Epithelial cell of alveolus of lung (primary cell): ENCODE measurements around the gene RAB29. TPM values are rescaled to one million over a fixed set of nuclear protein-coding genes. Genes with fewer than 3 reads are reported as not detected.

Experiments
- total RNA-seq: library from RNA; depleted of rRNA; stranded (reverse); fragments of >200 nt; gene quantifications from 2 replicates; pipeline ENCODE4 v1.2.1, GENCODE V29; 2015

The RAB29 gene
- total RNA-seq, result 7.1 and 10.3 TPM in 2 replicates

GRCh38 chr1:205775015-205775716 lies at the start of gene RAB29:
TSS of gene RAB29 (minus strand) at chr1:205775482. CDS start at chr1:205774956, 526 bp downstream.

GRCh38 chr1:205812878-205813754 lies 37.8 kb upstream of the RAB29 start, which contains the start of gene SLC41A1:
TSS of gene SLC41A1 (minus strand) at chr1:205813198. CDS start at chr1:205810441, 2,757 bp downstream.

GRCh38 chr1:205750138-205751035 lies 24.9 kb downstream of the RAB29 start, which contains the start of gene NUCKS1:
TSS of gene NUCKS1 (minus strand) at chr1:205750182. CDS start at chr1:205749973, 209 bp downstream.

Other genes with a start within 250 kb of the RAB29 start
- gene ELK4, start 143.5 kb downstream of the RAB29 start, total RNA-seq, result 12.8 and 16.9 TPM in 2 replicates
- 2.6 and 6.3 TPM in 2 replicates for gene SLC45A3, start 95.0 kb downstream of the RAB29 start, total RNA-seq
- 99.6 and 109 TPM in 2 replicates for gene NUCKS1, start 25.3 kb downstream of the RAB29 start, total RNA-seq
- gene SLC41A1, start 37.7 kb upstream of the RAB29 start, total RNA-seq, result 14.2 and 15.6 TPM in 2 replicates
- not detected in 2 replicates for gene PM20D1, start 74.7 kb upstream of the RAB29 start, total RNA-seq
- not detected in 2 replicates for gene SLC26A9, start 168.0 kb upstream of the RAB29 start, total RNA-seq
- 1.8 and 4.1 TPM in 2 replicates for gene RAB7B, start 227.9 kb upstream of the RAB29 start, total RNA-seq
- 0.13 TPM in 1 of 2 replicates, not detected in the other for gene CTSE, start 248.4 kb upstream of the RAB29 start, total RNA-seq